GM19240 (cell line): ENCODE results near the gene IGLON5.

ENCODE experiments used
- DNase-seq: peaks from one replicate; pipeline ENCODE4 v3.0.0; 2011; ENCODE audit warnings: low spot score; ENCODE audit not compliant: insufficient read length

Gene IGLON5

GRCh38 chr19:51364200-51365106 lies 53.0 kb downstream of the IGLON5 start:
- DNase-seq, result no peak

DNA sequence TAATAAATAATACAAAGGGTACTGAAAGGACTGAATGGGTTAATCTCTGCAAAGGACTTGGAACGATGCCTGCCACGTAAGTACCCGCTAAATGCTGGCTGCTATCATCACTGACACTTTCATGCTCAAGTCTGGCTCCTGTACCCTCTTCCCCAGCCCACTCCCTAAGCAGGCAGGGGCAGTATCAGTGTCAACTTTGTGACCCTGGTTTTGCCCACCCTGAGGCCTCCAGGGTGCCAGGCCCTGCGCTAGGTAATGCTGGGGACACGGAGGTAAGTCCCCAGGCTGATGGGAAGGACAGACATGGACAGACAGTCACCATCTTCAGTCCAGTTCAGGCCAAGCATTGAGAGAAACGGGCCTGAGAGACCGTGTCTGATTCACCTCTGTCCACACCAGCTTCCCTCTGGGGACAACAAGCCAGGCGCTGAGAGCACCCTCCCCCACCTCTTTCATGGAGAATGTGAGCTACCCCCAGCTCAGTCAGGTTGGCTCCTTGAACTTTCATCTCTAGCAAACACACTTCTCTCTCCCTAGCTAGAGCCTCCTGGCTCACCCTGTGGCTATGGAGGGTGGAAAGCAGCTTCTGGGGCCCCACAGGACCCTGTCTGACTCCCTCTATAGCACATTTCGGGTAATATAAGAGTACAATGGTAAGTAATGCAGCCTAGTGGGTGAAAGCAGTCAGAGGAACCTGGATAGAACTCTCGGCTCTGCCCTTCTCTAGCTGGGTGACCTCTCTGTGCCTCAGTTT lies 53.9 kb downstream of the IGLON5 start:
- DNase-seq, result no peak

DNA sequence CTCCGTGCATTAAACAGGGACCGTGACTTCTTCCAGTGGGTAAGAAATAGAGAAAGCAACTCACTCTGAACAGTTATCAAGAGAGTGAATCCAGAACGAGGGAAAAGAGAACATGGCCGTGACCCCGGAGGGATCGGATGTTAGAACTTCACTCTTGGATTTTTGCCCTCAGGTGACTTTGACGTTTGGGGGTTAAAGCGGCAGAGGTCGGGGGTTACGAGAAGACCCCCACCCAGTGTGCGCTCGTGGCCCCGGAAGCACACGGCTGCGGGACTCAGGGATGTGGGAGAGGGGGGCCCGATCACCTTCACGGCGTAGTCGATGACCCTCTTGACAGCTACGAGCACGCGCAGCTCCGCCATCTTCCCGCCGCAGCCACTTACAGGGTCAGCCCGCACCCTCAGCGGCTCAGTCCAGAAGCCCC lies 54.5 kb downstream of the IGLON5 start, which contains the start of gene ETFB:
Gene ETFB, minus strand, starts transcription at position 424 of the 424 bp plus-strand sequence. Its CDS starts 62 bp downstream, at position 362.
- no peak for DNase-seq

DNA sequence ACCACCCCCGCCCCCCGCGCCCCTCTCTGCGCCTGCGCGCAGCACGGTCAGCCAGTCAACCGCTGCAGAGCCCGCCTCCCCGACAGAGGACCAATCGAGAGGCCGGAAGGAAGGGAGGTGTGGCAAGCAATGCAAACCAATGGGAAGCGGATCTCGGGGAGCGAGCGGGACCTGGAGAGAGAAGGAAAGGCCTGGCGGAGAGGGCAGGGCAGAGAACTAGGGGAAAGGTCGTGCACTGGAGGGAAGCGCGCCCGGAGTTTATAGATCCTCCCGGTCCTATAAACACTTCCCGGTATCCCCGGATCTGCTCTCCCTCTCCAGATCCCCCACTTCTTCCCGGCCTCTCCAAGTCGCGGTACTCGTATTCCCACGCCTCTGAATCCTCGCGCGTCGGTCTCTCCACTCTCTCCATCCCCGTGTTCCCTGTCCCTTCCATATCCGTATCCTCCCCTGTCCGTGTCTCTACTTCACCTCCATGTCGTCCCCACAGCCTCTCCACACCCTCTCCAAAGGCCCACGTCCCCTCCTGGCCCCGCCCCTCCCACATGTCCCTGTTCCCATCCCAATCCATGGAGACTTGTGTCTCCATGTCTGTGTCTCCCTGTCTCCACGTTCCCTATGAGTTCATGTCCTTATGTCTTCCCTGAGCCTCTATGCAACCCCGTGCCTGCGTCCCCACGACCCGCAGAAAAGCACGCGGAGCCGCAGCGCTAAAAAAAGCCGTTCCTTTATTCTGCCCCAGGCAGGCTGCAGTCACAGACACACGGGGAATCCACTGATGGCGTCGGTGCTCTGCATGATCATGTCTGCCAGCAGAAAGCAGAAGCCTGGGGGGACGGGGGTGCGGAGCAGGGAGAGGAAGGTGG lies 55.2 kb downstream of the IGLON5 start:
- DNase-seq, result peak; percentile 90

- no peak for DNase-seq
Measured at GRCh38 chr19:51367255-51367564, 55.8 kb downstream of the IGLON5 start.

- DNase-seq, result peak; percentile 87
Measured at GRCh38 chr19:51367565-51368365, 56.3 kb downstream of the IGLON5 start.

DNA sequence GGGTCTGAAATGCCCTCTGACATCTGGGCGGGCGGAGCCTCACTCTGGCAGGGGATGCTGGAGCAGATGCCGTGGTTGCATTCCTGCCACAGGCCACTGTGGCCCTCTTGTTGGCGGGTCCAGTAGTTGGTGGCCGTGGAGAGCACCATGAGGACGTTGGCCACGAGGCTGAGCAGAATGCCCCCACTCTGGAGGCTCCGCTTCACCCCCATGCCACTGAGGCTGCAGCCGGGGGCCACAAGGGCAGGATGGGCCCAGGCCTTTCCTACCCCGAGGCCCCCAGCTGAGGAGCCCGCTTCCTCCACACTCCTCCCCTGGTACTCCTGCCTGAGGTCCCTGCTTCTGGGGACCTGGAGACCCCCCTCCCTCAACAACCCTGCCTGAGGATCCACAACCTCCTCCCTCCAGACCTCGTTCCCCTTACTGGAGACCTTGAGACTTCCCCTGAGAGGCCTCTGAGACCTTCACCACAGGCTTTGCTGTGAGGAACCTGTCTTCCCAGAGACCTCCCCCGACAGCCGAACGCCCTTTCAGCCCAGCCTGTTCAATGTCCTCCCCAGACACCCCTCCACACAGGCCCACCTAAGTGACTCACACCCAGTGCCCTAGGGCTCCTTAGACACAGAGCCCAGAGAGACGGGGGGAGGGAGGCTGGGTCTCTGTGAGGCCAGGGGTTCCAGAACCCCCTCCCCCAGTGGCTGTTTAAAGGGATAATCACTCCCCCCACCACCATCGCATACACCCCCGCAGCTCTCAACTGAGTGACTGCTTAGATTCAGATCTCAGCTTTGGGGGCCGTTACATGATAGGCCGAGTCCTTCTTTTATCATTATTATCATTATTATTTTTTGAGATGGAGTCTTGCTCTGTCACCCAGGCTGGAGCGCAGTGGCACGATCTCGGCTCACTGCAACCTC lies 57.2 kb downstream of the IGLON5 start, which contains the start of gene CLDND2:
Gene CLDND2, minus strand, starts transcription at position 638 of the 917 bp plus-strand sequence. Its CDS starts 426 bp downstream, at position 212.
- no peak for DNase-seq

GRCh38 chr19:51370230-51370629 lies 58.8 kb downstream of the IGLON5 start:
- DNase-seq, result no peak

GRCh38 chr19:51371186-51371690 lies 59.8 kb downstream of the IGLON5 start:
- DNase-seq, result no peak

DNA sequence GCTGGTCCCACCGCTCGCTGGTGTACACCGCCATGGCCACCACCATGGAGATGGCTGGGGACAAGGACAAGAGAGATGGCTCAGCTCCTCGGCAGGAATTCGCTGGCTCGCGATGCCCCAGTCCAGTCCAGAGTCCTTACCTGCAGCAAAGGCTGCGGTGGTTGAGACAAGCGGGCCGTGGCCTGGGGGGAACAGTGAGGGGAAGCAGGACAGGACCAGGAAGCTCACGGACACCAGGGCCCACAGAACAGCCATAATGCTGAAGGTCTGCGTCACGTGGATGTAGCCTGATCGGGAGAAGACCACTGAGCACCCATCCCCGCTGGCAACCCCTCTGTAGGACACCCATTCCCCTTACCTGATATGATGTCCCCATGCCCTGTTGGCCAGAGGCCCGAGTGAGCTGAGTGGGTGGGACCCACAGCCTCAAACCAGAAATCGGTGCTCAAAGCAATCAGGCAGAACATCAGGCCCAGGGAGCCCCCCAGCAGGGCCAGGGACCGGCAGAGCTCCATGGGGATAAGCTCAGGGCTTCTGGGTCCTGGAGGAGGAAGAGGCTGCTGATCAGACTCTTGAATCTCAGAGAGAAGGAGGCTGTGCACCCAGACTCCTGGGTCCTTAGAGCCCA lies 60.7 kb downstream of the IGLON5 start:
- no peak for DNase-seq

DNA sequence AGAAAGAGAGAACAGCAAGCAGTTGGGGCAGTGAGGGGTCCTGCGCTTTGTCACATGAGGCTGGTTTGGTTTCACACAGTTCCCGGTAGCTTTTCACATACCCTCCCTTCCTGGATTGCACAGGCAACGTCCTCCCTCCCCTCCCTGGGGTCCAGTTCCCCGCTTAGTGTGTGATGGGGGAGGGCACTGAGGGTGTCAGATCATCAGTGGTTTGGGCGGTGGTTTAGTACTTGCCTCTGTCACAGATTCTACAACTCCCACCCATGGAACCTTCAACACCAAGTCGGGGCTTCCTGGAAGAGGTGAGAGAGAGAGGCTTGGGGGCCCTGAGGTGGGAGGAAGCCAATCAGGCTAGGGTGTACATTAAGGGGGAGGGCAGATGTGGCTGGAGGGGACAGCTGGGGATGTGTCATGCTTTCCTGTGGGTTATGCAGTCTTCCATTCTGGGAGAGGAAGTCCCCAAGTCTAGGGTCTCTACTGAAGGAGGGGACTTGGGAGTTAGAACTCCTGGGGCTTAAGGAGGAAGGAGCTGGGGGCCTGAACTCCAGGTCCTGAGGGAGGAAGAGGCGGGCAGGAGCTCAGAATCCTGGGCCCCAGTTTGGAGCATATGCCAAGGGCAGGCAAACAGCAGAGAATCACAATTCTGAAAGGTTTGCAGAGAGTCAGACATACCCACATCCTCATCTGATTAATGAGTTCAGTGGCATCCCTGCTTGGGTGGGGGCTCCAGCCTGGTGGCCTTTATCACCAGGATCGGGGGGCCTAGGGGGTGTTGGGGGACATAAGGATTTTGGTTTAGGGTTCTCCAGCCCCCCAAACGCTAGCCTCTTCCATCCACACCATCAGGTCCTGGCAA lies 61.4 kb downstream of the IGLON5 start, which contains the start of gene NKG7:
Gene NKG7, minus strand, starts transcription at position 6 of the 856 bp plus-strand sequence. CDS start 119 bp downstream, outside the sequence.
- DNase-seq, result peak; percentile 26

DNA sequence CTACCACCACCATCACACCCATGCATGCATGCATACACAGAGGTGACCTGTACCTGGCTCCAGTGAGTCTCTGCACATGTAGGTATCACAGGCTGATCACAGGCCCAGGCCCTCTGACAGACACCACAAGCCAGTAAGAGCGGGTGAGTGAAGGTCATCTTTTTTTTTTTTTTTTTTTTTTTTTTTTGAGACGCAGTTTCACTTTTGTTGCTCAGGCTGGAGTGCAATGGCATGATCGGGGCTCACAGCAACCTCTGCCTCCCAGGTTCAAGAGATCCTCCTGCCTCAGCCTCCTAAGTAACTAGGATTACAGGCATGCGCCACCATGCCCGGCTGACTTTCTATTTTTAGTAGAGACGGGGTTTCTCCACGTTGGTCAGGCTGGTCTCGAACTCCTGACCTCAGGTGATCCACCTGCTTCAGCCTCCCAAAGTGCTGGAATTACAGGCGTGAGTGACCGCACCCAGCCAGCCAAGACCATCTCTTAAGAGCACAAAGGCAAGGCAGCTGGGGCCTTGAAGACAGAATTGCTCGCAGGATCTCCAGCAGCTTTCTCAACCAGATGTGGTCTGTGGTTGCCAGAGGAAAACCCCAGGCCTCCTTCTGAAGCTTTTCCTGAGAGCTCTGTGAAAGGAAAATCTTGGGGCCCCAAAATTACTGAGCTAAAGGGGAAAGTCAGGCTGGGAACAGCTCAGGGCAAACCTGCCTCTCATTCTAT lies 64.2 kb downstream of the IGLON5 start:
- peak; percentile 41 for DNase-seq

- DNase-seq, result no peak
Measured at GRCh38 chr19:51377422-51377821, 66.0 kb downstream of the IGLON5 start.

- no peak for DNase-seq
Measured at GRCh38 chr19:51380379-51380778, 68.9 kb downstream of the IGLON5 start.
